DOHH2 (cell line): Measurements from ENCODE around the gene MYO10.

Experiments used
- H3F3A ChIP-seq: fragments of 200-600 bp; sonication (generic), shearing (Covaris generic); 2 replicates; pipeline ENCODE4 v1.6.0; 2016; ENCODE audit warnings: antibody characterized with exemption, mild to moderate bottlenecking; ENCODE audit not compliant: control insufficient read depth, insufficient read depth
- H3K27ac ChIP-seq: fragments of 200-600 bp; sonication (generic); 2 replicates; pipeline ENCODE4 v1.5.1; 2014; ENCODE audit warnings: low read depth, mild to moderate bottlenecking, low read length, moderate library complexity
- H3K27me3 ChIP-seq: fragments of 200-600 bp; sonication (generic); 2 replicates; pipeline ENCODE4 v1.6.1; 2014; ENCODE audit warnings: mild to moderate bottlenecking, low read length, mixed read lengths; ENCODE audit not compliant: control insufficient read depth
- H3K36me3 ChIP-seq: fragments of 200-600 bp; sonication (generic); 2 replicates; pipeline ENCODE4 v1.6.1; 2014; ENCODE audit warnings: mild to moderate bottlenecking, low read length, moderate library complexity, mixed read lengths; ENCODE audit not compliant: control insufficient read depth
- H3K4me1 ChIP-seq: fragments of 200-600 bp; sonication (generic); 2 replicates; pipeline ENCODE4 v1.6.1; 2014; ENCODE audit warnings: mild to moderate bottlenecking, low read length, mixed read lengths; ENCODE audit not compliant: control insufficient read depth
- H3K4me2 ChIP-seq: fragments of 200-600 bp; sonication (generic); 2 replicates; pipeline ENCODE4 v1.6.0; 2014; ENCODE audit warnings: mild to moderate bottlenecking, low read length, moderate library complexity
- H3K4me3 ChIP-seq: fragments of 200-600 bp; sonication (generic); 2 replicates; pipeline ENCODE4 v1.5.1; 2014; ENCODE audit warnings: mild to moderate bottlenecking, low read length, mixed read lengths
- H3K79me2 ChIP-seq: fragments of 200-600 bp; sonication (generic); 2 replicates; pipeline ENCODE4 v1.6.1; 2014; ENCODE audit warnings: mild to moderate bottlenecking, low read length, mixed read lengths; ENCODE audit not compliant: control insufficient read depth
- H3K9me2 ChIP-seq: fragments of 200-600 bp; sonication (generic); replicated peaks from 2 replicates; pipeline ENCODE4 v1.6.1; 2014; ENCODE audit warnings: mild to moderate bottlenecking, low read length, mixed read lengths; ENCODE audit not compliant: control insufficient read depth
- H3K9me3 ChIP-seq: fragments of 200-600 bp; sonication (generic); 2 replicates; pipeline ENCODE4 v1.6.1; 2014; ENCODE audit warnings: antibody characterized with exemption, low read length, mixed read lengths; ENCODE audit not compliant: control insufficient read depth, insufficient read depth
- H4K20me1 ChIP-seq: fragments of 200-600 bp; sonication (generic); 2 replicates; pipeline ENCODE4 v1.6.0; 2014; ENCODE audit warnings: low read depth, mild to moderate bottlenecking, antibody characterized with exemption, low read length, moderate library complexity; ENCODE audit not compliant: control insufficient read depth, insufficient read depth
- CTCF ChIP-seq: fragments of 200-600 bp; sonication (generic); IDR thresholded peaks from one replicate; pipeline ENCODE4 v1.5.1; 2014; ENCODE audit warnings: antibody characterized with exemption, mild to moderate bottlenecking, low read depth, low read length; ENCODE audit not compliant: poor library complexity, severe bottlenecking
- EZH2phosphoT487 ChIP-seq: fragments of 200-600 bp; sonication (generic); IDR thresholded peaks from 2 replicates; pipeline ENCODE4 v1.6.1; 2017; ENCODE audit warnings: borderline replicate concordance, mild to moderate bottlenecking, antibody characterized with exemption, low read length, moderate library complexity, mixed read lengths

Gene MYO10

DNA sequence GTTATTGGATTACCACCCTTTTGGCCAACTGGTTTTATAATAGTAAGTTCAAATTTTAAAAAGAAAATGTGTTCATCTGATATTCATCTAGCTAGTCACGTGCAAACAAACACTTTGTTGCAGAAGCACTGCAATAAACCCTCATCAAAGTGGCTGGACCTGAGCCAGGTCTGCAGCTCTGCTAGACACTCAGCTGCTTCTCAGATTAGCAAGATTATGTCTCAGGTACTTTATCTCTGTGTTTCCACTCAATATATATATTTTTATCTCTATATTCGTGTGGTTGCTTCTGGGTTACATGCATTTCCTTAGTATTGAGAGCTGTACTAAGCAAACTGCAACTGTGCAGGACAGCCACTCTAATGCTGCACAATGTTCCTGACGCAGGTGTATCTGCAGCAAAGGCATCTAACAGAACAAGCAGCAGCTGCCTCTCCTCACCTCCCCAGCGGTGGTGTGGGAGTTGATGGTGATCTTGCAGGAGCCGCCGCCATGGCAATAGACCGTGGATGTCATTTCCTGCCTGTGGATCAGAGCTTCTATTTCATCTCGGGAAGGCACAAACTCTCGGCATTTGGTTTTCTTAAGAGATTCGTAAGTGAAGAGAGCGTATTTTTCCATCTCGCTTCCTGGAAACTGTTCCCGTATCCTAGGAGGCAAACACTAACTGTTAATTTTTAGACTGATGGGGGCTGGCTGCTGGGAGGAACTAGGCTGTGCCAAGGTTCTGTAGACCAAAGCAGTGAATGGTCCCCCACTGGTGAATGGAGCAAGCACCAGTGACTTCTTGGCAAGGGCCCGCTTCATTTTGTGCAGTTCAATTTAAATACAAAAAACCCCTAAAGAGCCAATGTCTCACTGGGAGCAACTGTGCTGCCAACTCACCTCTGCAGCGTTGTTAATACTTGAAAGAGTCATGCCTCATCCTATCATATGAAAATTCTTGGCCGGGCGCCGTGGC, 262.6 kb downstream of the MYO10 start:
- Histone ChIP-seq H3K27ac (no peak overlapping the region), H3K4me1 (no peaks in the 10 kb centered on the region), H4K20me1 (no peaks in the 10 kb centered on the region), H3K36me3 (no peaks in the 10 kb centered on the region), H3F3A (no peaks in the 10 kb centered on the region), H3K4me3 (no peak overlapping the region), H3K4me2 (no peak overlapping the region), H3K79me2 (no peaks in the 10 kb centered on the region), H3K9me2 (no peaks in the 10 kb centered on the region), H3K9me3 (no peaks in the 10 kb centered on the region), H3K27me3 (no peaks in the 10 kb centered on the region)
- TF ChIP-seq EZH2phosphoT487 (no peak), CTCF (no peak)

GRCh38 chr5:16671208-16671607, 264.9 kb downstream of the MYO10 start:
- Histone ChIP-seq H3K27me3 (no peaks in the 10 kb centered on the region), H3K27ac (no peak overlapping the region), H3K4me3 (no peak overlapping the region), H3K4me2 (no peak overlapping the region), H3K4me1 (no peaks in the 10 kb centered on the region), H3K9me3 (no peaks in the 10 kb centered on the region), H3K36me3 (no peaks in the 10 kb centered on the region), H3K79me2 (no peaks in the 10 kb centered on the region), H3K9me2 (no peaks in the 10 kb centered on the region), H4K20me1 (no peaks in the 10 kb centered on the region), H3F3A (no peaks in the 10 kb centered on the region)
- TF ChIP-seq EZH2phosphoT487 (no peak), CTCF (no peak)

GRCh38 chr5:16669776-16670175, 266.3 kb downstream of the MYO10 start:
- H3K27ac ChIP-seq, result no peak overlapping the region
- no peaks in the 10 kb centered on the region for H4K20me1 ChIP-seq
- H3K4me2 ChIP-seq, result no peak overlapping the region
- H3F3A ChIP-seq, result no peaks in the 10 kb centered on the region
- H3K27me3 ChIP-seq, result no peaks in the 10 kb centered on the region
- no peaks in the 10 kb centered on the region for H3K9me2 ChIP-seq
- no peak overlapping the region for H3K4me3 ChIP-seq
- H3K9me3 ChIP-seq, result no peaks in the 10 kb centered on the region
- H3K36me3 ChIP-seq, result no peaks in the 10 kb centered on the region
- no peaks in the 10 kb centered on the region for H3K4me1 ChIP-seq
- no peaks in the 10 kb centered on the region for H3K79me2 ChIP-seq
- TF ChIP-seq CTCF (no peak), EZH2phosphoT487 (no peak)
